A172 (cell line): ENCODE results near the gene OR2C1. TPM values are rescaled to one million over a fixed set of nuclear protein-coding genes. Genes with fewer than 3 reads are reported as not detected.
A peak's percentile ranks its signal among the peaks of the same experiment; 100 is the strongest.

Experiments used
- DNase-seq: peaks from one replicate; pipeline ENCODE4 v3.0.0-alpha.2; 2015; ENCODE audit warnings: low spot score
- total RNA-seq: library from RNA; depleted of rRNA; stranded (reverse); fragments of >200 nt; shearing (Covaris generic); gene quantifications from 2 replicates; pipeline ENCODE4 v1.2.3, GENCODE V29; 2014; rRNA removed

Gene OR2C1
- total RNA-seq, 1 experiment from 2014 or later = not detected

DNA sequence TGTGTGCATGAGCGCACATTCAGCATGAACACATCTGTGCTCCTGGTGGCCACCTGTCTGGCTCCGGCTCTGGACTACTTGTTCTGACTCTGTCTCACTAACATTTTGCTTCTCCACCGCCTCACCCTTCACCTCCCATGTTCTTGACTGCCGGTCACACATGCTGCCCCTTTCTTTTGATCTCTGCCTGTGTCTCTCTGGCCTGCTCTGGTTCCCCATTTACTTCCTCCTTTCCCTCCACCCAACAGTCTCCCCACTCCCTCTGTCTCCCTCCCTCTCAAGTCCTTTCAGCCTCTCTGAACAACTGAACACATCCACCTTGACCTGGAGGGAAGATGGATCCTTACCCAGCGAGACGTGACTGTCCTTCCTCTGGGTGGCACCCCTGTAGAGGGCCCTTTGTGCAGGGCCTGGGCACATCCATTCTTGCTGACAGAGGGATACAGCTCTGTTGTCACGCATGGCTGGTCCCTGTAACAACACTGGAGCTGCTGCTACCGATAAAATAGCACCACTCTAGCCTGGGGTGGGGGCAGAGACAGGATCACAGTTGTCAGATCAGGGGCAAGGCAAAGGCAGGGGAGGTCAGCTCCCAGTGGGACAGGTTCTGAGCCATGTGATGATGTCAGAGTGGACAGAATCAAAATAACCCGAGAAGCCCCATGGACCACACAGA, 34.1 kb downstream of the OR2C1 start:
- DNase-seq = no peak

GRCh38 chr16:3400446-3400778, 44.7 kb downstream of the OR2C1 start:
- DNase-seq = no peak

DNA sequence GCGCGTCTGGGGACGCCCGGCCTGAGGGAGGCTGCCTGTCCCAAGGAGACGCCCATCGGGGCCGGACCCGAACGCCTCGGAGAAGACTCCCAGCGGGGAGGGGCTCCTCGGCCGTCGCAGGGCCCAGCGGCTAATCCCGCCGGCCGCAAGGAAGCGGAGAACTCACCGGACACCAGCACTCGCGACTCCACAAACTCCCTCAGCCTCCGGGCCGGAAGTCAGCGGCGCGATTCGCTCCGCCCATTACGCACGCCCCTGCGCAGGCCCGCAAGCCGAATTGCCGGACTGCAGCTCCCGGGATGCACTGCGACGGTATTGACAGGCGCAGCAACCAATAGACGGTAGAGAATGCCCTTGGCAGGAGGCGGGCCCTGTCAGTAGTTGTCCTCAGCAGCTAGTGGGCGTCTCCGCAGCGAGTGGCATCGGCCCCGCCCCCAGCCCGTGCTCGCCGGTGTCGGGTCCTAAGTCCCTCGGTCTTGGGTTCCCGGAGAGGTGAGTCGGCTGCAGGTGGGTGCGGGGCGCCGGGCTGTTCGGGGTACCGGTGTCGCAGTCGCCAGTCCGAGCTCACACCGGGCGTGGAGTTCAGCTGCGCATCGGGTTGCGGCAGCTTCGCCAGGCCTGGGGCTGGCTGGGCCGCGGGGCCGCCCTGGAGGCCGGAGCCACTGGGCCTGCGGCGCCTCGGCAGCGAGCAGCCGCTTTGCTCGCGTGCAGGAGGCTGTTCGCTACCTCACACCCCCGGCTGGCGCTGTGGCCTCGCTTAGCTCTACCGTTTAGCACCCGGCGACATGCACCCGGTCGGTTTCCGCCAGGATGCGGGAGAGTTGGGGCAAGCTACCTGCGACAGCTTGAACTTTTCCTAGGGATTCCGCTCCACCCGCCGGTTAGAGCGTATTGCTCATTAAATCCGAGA, 45.3 kb downstream of the OR2C1 start, which contains the start of the genes ZNF174 and ZSCAN32:
ZNF174 (plus strand) TSS at position 437 of the 910 bp plus-strand sequence. CDS start 790 bp downstream, outside the sequence.
ZSCAN32 (minus strand) TSS at position 226 of the 910 bp plus-strand sequence. CDS start 3,447 bp downstream, outside the sequence.
- DNase-seq = peak; percentile 99

DNA sequence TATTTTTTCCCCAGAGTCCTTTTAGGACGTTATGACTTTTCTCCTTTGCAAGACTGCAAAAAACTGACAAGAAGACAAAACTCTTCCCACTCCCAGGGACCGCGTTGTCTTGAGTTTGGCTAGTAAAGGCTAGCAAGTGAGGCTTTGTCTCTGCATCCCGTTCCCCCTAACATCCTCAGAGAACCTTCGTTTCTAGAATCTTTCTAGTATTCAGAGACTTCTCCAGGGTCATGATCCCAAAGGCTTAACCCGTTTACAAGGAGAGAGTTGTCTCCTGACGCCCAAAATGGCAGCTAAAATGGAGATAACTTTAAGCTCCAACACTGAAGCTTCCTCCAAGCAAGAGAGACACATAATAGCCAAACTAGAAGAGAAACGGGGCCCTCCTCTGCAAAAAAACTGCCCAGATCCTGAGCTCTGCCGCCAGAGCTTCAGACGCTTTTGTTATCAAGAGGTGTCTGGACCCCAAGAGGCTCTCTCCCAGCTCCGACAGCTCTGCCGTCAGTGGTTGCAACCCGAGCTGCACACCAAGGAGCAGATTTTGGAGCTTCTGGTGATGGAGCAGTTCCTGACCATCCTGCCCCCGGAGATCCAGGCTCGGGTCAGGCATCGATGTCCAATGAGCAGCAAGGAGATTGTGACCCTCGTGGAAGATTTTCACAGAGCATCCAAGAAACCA, 46.2 kb downstream of the OR2C1 start:
- no peak for DNase-seq

Other genes with a start within 250 kb of the OR2C1 start
- gene ZNF205, start 243.3 kb upstream of the OR2C1 start, total RNA-seq = 21.0 and 22.4 TPM in 2 replicates
- 2.1 and 4.6 TPM in 2 replicates for gene ZNF213, start 220.9 kb upstream of the OR2C1 start, total RNA-seq
- gene OR1F1, start 167.7 kb upstream of the OR2C1 start, total RNA-seq = not detected in 2 replicates
- 14.6 and 17.2 TPM in 2 replicates for gene ZNF200, start 120.7 kb upstream of the OR2C1 start, total RNA-seq
- gene MEFV, start 99.3 kb upstream of the OR2C1 start, total RNA-seq = 0.29 TPM in 1 of 2 replicates, not detected in the other
- 37.0 and 63.5 TPM in 2 replicates for gene ZNF263, start 72.4 kb upstream of the OR2C1 start, total RNA-seq
- 7.0 and 11.0 TPM in 2 replicates for gene TIGD7, start 50.5 kb upstream of the OR2C1 start, total RNA-seq
- gene ZNF75A, start 50.4 kb upstream of the OR2C1 start, total RNA-seq = 20.2 and 26.1 TPM in 2 replicates
- gene ZSCAN32, start 45.1 kb downstream of the OR2C1 start, total RNA-seq = 12.3 and 16.9 TPM in 2 replicates
- gene ZNF174, start 45.3 kb downstream of the OR2C1 start, total RNA-seq = 15.8 and 18.7 TPM in 2 replicates
- gene ZNF597, start 87.6 kb downstream of the OR2C1 start, total RNA-seq = 3.2 and 5.6 TPM in 2 replicates
- gene NAA60, start 87.8 kb downstream of the OR2C1 start, total RNA-seq = 9.1 and 11.4 TPM in 2 replicates
- gene C16orf90, start 139.6 kb downstream of the OR2C1 start, total RNA-seq = not detected in 2 replicates
- 25.7 and 28.0 TPM in 2 replicates for gene CLUAP1, start 145.1 kb downstream of the OR2C1 start, total RNA-seq
- gene NLRC3, start 221.5 kb downstream of the OR2C1 start, total RNA-seq = 0.03 TPM in 1 of 2 replicates, not detected in the other